ENCODE measurements around the gene CCM2. TPM values are rescaled to one million over a fixed set of nuclear protein-coding genes. Genes with fewer than 3 reads are reported as not detected.
"Not testable (repeated sequence)": the region's sequence is repeated elsewhere in the genome, so short reads cannot be mapped to it uniquely, and the experiment has no call there.

The CCM2 gene
- total and polyA plus RNA-seq, 4 donors, result 25.8 to 48.9 (median 41.6) TPM

GRCh38 chr7:45031829-45032228 is 31.8 kb downstream of the CCM2 start:
- Histone ChIP-seq H3K27me3 (ENCODE audit: control insufficient read depth, insufficient read depth, low read length) (no peaks in the 10 kb centered on the region), H3K36me3 (ENCODE audit: control insufficient read depth, insufficient read depth, low read length) (peaks cover 8% of the 10 kb centered on the region), H3K4me3 (ENCODE audit: low read depth, low read length) (no peak overlapping the region), H3K4me1 (ENCODE audit: control insufficient read depth, insufficient read depth, low read length) (peaks cover 2% of the 10 kb centered on the region), H3K27ac (ENCODE audit: low read depth, low read length) (no peak overlapping the region), H3K9me3 (ENCODE audit: control insufficient read depth, insufficient read depth, low read length) (no peaks in the 10 kb centered on the region)
- DNase-seq (ENCODE audit: low read depth in 4 of 6, low spot score in 6 of 6), result no peak
- WGBS (ENCODE audit: insufficient coverage), result 100% methylated on average over 1 of the region's 4 CpGs

GRCh38 chr7:45032421-45032820 is 32.4 kb downstream of the CCM2 start:
- H3K27me3 ChIP-seq (ENCODE audit: control insufficient read depth, insufficient read depth, low read length), result no peaks in the 10 kb centered on the region
- H3K36me3 ChIP-seq (ENCODE audit: control insufficient read depth, insufficient read depth, low read length), result peaks cover 8% of the 10 kb centered on the region
- WGBS (ENCODE audit: insufficient coverage), result 90% methylated on average over 4 of the region's 4 CpGs
- H3K27ac ChIP-seq (ENCODE audit: low read depth, low read length), result no peak overlapping the region
- no peaks in the 10 kb centered on the region for H3K9me3 ChIP-seq (ENCODE audit: control insufficient read depth, insufficient read depth, low read length)
- no peak for DNase-seq (ENCODE audit: low read depth in 4 of 6, low spot score in 6 of 6)
- peaks cover 2% of the 10 kb centered on the region for H3K4me1 ChIP-seq (ENCODE audit: control insufficient read depth, insufficient read depth, low read length)
- no peak overlapping the region for H3K4me3 ChIP-seq (ENCODE audit: low read depth, low read length)

DNA sequence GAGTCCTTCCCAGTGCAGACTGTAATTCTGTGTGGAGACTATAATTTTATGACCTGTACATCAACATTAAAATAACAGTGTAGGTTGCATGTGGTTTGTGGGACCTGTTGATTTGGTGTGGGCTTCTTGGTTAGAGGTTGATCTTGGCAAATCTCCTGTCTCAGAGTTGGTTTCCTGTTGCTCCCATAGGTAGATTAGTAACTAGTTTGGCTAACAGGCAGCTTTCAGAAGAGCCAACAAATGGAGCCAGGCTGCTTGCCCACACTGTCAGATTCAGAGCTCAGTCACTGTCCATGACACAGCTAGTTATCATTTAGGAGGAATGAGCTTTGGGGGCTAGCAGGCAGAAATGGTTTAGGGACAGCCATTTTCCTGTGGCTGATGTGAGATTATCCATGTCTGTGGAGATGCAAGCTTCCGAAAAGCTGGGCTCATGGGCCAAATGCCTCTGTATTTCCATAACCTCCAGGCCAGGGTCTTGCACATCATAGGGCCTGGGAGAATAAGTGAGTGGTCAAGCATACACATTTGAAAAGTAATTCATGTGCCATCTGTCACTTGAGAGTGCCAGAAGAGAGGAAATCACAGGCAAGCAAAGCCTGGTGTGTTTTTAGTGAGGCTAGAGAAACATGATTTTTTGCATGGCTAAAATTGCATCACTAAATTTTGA is 33.4 kb downstream of the CCM2 start:
- DNase-seq (ENCODE audit: low read depth in 4 of 6, low spot score in 6 of 6), result peak in 2 of 6 donors; percentile 6
- H3K9me3 ChIP-seq (ENCODE audit: control insufficient read depth, insufficient read depth, low read length), result no peaks in the 10 kb centered on the region
- H3K27ac ChIP-seq (ENCODE audit: low read depth, low read length), result no peak overlapping the region
- peaks cover 3% of the 10 kb centered on the region for H3K36me3 ChIP-seq (ENCODE audit: control insufficient read depth, insufficient read depth, low read length)
- WGBS (ENCODE audit: insufficient coverage), result 100% methylated on average over 1 of the region's 1 CpG
- peaks cover 2% of the 10 kb centered on the region for H3K4me1 ChIP-seq (ENCODE audit: control insufficient read depth, insufficient read depth, low read length)
- no peaks in the 10 kb centered on the region for H3K27me3 ChIP-seq (ENCODE audit: control insufficient read depth, insufficient read depth, low read length)
- H3K4me3 ChIP-seq (ENCODE audit: low read depth, low read length), result no peak overlapping the region

GRCh38 chr7:45033931-45034290 is 33.9 kb downstream of the CCM2 start:
- H3K27ac ChIP-seq (ENCODE audit: low read depth, low read length), result no peak overlapping the region
- H3K4me3 ChIP-seq (ENCODE audit: low read depth, low read length), result no peak overlapping the region
- 86% methylated on average over 4 of the region's 4 CpGs for WGBS (ENCODE audit: insufficient coverage)
- peaks cover 2% of the 10 kb centered on the region for H3K4me1 ChIP-seq (ENCODE audit: control insufficient read depth, insufficient read depth, low read length)
- DNase-seq (ENCODE audit: low read depth in 4 of 6, low spot score in 6 of 6), result peak in 1 of 6 donors; percentile 8
- peaks cover 5% of the 10 kb centered on the region for H3K36me3 ChIP-seq (ENCODE audit: control insufficient read depth, insufficient read depth, low read length)
- no peaks in the 10 kb centered on the region for H3K27me3 ChIP-seq (ENCODE audit: control insufficient read depth, insufficient read depth, low read length)
- H3K9me3 ChIP-seq (ENCODE audit: control insufficient read depth, insufficient read depth, low read length), result no peaks in the 10 kb centered on the region

GRCh38 chr7:45034710-45035109 is 34.7 kb downstream of the CCM2 start:
- not testable (repeated sequence) for H3K4me3 ChIP-seq (ENCODE audit: low read depth, low read length); DNase-seq (ENCODE audit: low read depth in 4 of 6, low spot score in 6 of 6); H3K27ac ChIP-seq (ENCODE audit: low read depth, low read length); H3K4me1 ChIP-seq (ENCODE audit: control insufficient read depth, insufficient read depth, low read length); H3K27me3 ChIP-seq (ENCODE audit: control insufficient read depth, insufficient read depth, low read length); H3K9me3 ChIP-seq (ENCODE audit: control insufficient read depth, insufficient read depth, low read length)
- peaks cover 10% of the 10 kb centered on the region for H3K36me3 ChIP-seq (ENCODE audit: control insufficient read depth, insufficient read depth, low read length)
- WGBS (ENCODE audit: insufficient coverage), result no CpG with 5 or more reads among the region's 5 CpGs

- H3K36me3 ChIP-seq (ENCODE audit: control insufficient read depth, insufficient read depth, low read length), result peaks cover 15% of the 10 kb centered on the region
- no peak for DNase-seq (ENCODE audit: low read depth in 4 of 6, low spot score in 6 of 6)
- no peaks in the 10 kb centered on the region for H3K9me3 ChIP-seq (ENCODE audit: control insufficient read depth, insufficient read depth, low read length)
- no peak overlapping the region for H3K4me3 ChIP-seq (ENCODE audit: low read depth, low read length)
- H3K4me1 ChIP-seq (ENCODE audit: control insufficient read depth, insufficient read depth, low read length), result peaks cover 2% of the 10 kb centered on the region
- WGBS (ENCODE audit: insufficient coverage), result 89% methylated on average over 3 of the region's 5 CpGs
- no peak overlapping the region for H3K27ac ChIP-seq (ENCODE audit: low read depth, low read length)
- no peaks in the 10 kb centered on the region for H3K27me3 ChIP-seq (ENCODE audit: control insufficient read depth, insufficient read depth, low read length)
Observed at GRCh38 chr7:45035371-45035770, 35.4 kb downstream of the CCM2 start.

DNA sequence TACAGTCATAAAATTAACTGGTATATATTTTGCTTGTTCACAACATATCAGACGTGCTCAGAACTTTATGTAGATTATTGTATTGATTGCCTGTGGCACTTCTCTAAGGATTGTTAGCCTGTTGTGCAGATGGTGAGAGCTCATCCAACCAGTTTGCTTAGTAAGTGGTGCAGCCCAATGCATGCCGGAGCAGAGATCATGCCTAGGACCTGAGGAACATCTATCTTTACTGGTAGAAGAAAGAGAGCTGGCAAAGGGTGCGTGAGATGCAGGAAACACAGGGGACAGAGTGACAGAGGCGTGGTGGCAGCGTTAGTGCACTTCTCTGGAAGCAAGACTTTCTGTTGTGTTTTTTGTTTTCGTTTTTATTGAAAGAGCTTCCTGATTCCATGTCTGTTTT is 35.9 kb downstream of the CCM2 start:
- WGBS (ENCODE audit: insufficient coverage), result 57% methylated on average over 6 of the region's 6 CpGs
- peaks cover 19% of the 10 kb centered on the region for H3K36me3 ChIP-seq (ENCODE audit: control insufficient read depth, insufficient read depth, low read length)
- H3K27ac ChIP-seq (ENCODE audit: low read depth, low read length), result no peak overlapping the region
- no peak for DNase-seq (ENCODE audit: low read depth in 4 of 6, low spot score in 6 of 6)
- no peaks in the 10 kb centered on the region for H3K27me3 ChIP-seq (ENCODE audit: control insufficient read depth, insufficient read depth, low read length)
- H3K4me1 ChIP-seq (ENCODE audit: control insufficient read depth, insufficient read depth, low read length), result peaks cover 2% of the 10 kb centered on the region
- no peaks in the 10 kb centered on the region for H3K9me3 ChIP-seq (ENCODE audit: control insufficient read depth, insufficient read depth, low read length)
- no peak overlapping the region for H3K4me3 ChIP-seq (ENCODE audit: low read depth, low read length)

DNA sequence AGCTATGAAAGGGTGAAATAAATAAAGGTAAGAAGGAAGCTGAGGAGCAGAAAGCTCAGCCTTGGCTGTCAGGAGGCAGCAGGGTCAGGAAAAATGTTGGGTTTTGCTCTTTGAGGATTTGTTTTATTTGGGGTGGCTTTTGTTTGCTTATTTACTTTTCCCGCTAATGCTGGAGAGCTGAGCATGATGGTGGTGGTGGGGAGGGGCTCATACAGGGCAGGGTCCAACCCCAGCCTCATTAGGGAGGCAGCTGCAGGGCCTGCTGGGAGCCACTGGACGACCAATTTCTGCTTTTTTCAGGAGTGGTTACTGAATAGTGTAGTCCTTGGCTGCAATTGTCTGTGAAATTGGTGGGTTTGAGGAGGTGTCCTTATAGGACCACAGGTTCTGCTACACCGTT is 36.3 kb downstream of the CCM2 start:
- H3K9me3 ChIP-seq (ENCODE audit: control insufficient read depth, insufficient read depth, low read length), result no peaks in the 10 kb centered on the region
- WGBS (ENCODE audit: insufficient coverage), result 59% methylated on average over 3 of the region's 3 CpGs
- peaks cover 20% of the 10 kb centered on the region for H3K36me3 ChIP-seq (ENCODE audit: control insufficient read depth, insufficient read depth, low read length)
- no peak for DNase-seq (ENCODE audit: low read depth in 4 of 6, low spot score in 6 of 6)
- no peak overlapping the region for H3K27ac ChIP-seq (ENCODE audit: low read depth, low read length)
- no peaks in the 10 kb centered on the region for H3K27me3 ChIP-seq (ENCODE audit: control insufficient read depth, insufficient read depth, low read length)
- H3K4me3 ChIP-seq (ENCODE audit: low read depth, low read length), result no peak overlapping the region
- H3K4me1 ChIP-seq (ENCODE audit: control insufficient read depth, insufficient read depth, low read length), result peaks cover 2% of the 10 kb centered on the region

GRCh38 chr7:45036796-45037195 is 36.8 kb downstream of the CCM2 start:
- no peaks in the 10 kb centered on the region for H3K27me3 ChIP-seq (ENCODE audit: control insufficient read depth, insufficient read depth, low read length)
- H3K4me3 ChIP-seq (ENCODE audit: low read depth, low read length), result no peak overlapping the region
- no peaks in the 10 kb centered on the region for H3K9me3 ChIP-seq (ENCODE audit: control insufficient read depth, insufficient read depth, low read length)
- peaks cover 2% of the 10 kb centered on the region for H3K4me1 ChIP-seq (ENCODE audit: control insufficient read depth, insufficient read depth, low read length)
- DNase-seq (ENCODE audit: low read depth in 4 of 6, low spot score in 6 of 6), result no peak
- H3K27ac ChIP-seq (ENCODE audit: low read depth, low read length), result no peak overlapping the region
- WGBS (ENCODE audit: insufficient coverage), result 98% methylated on average over 3 of the region's 8 CpGs
- peaks cover 24% of the 10 kb centered on the region for H3K36me3 ChIP-seq (ENCODE audit: control insufficient read depth, insufficient read depth, low read length)

GRCh38 chr7:45037876-45038275 is 37.9 kb downstream of the CCM2 start:
- H3K4me1 ChIP-seq (ENCODE audit: control insufficient read depth, insufficient read depth, low read length), result no peaks in the 10 kb centered on the region
- no peak overlapping the region for H3K4me3 ChIP-seq (ENCODE audit: low read depth, low read length)
- no peak overlapping the region for H3K27ac ChIP-seq (ENCODE audit: low read depth, low read length)
- no peaks in the 10 kb centered on the region for H3K27me3 ChIP-seq (ENCODE audit: control insufficient read depth, insufficient read depth, low read length)
- peaks cover 25% of the 10 kb centered on the region for H3K36me3 ChIP-seq (ENCODE audit: control insufficient read depth, insufficient read depth, low read length)
- 100% methylated on average over 4 of the region's 5 CpGs for WGBS (ENCODE audit: insufficient coverage)
- no peak for DNase-seq (ENCODE audit: low read depth in 4 of 6, low spot score in 6 of 6)
- H3K9me3 ChIP-seq (ENCODE audit: control insufficient read depth, insufficient read depth, low read length), result no peaks in the 10 kb centered on the region
